Peyer's patch (tissue), 4 donors: ENCODE results near the gene ACOX2.

ENCODE experiments used
- CTCF ChIP-seq, 6 experiments: fragments of 450-650 bp in 4 of 6; fragments of 200-600 bp in 2 of 6; sonication (generic) in 1 of 6; IDR thresholded peaks; one replicate each; pipeline ENCODE4 v1.5.1; 2017 to 2019; ENCODE audit warnings: antibody characterized with exemption in 6 of 6, mild to moderate bottlenecking in 3 of 6, moderate library complexity in 1 of 6
- POLR2A ChIP-seq, 2 donors: fragments of 450-650 bp; IDR thresholded peaks; one replicate each; pipeline ENCODE4 v1.5.1; 2017; ENCODE audit warnings: antibody characterized with exemption in 2 of 2, mild to moderate bottlenecking in 2 of 2, moderate library complexity in 2 of 2

DNA sequence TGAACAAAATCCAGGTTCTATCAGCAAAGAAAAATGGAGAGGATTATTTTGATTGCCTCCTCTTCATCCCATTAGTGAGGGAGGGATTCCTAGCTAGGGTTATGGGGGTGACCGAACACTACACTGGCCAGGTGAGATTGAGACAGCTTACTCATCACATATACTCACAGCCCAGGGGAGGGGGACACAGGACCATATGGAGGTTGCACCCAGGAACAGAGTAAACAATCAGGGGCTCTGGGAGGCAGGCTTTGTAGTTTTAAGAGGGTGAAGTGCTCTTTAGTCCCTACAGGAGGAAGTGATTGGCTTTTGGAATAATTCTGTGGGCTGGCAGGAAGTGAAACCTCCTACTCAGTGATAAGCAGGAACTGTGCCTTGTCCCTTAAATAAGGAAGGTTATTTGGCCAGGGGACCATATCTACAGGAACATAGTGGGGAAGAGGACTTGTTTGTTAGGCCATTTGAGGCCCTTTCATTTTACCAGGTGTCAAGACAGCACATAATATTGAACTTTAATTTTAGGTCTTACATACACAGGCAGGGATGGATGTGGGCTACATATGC, 62.6 kb downstream of the ACOX2 start:
- TF ChIP-seq CTCF (IDR thresholded peaks at IDR 0.05) (no peak), POLR2A (IDR thresholded peaks at IDR 0.05) (no peak)
